GM12878 (cell line): ENCODE data around the gene DPEP1. TPM values are rescaled to one million over a fixed set of nuclear protein-coding genes. Genes with fewer than 3 reads are reported as not detected.

Source experiments
- ATAC-seq: fragments of 200-7000 bp; cut with Tn5 transposase; 3 replicates; pipeline ENCODE4 v1.9.1; 2020; ENCODE audit warnings: mild to moderate bottlenecking, moderate library complexity
- BruUV-seq: library from RNA; stranded (reverse); fragments of 400-500 nt; replicated peaks from 2 replicates; lab custom pipeline; 2021; lab: Mats Ljungman, UMichigan
- CTCF ChIA-PET: fragments of 300-600 bp; sonication (Branson Sonifier 250); formaldehyde crosslinking; extraction: SDS; loops from one replicate; lab custom pipeline; 2021; ENCODE audit warnings: inconsistent platforms; lab: Yijun Ruan, JAX
- POLR2A ChIA-PET: fragments of 350-600 bp; formaldehyde crosslinking; extraction: SDS; loops from one replicate; lab custom pipeline; 2021; ENCODE audit warnings: inconsistent platforms; lab: Charles Lee
- RAD21 ChIA-PET: fragments of 300-600 bp; sonication (Branson Sonifier 250); formaldehyde crosslinking; loops from one replicate; lab custom pipeline; 2023; ENCODE audit warnings: antibody characterized with exemption; ENCODE audit not compliant: unreplicated experiment; lab: Charles Lee
- SMC1A ChIA-PET: fragments of 300-600 bp; sonication (Branson Sonifier 250); formaldehyde crosslinking; loops from one replicate; lab custom pipeline; 2023; ENCODE audit not compliant: unreplicated experiment, uncharacterized antibody; lab: Charles Lee
- DNase-seq: peaks from one replicate; pipeline ENCODE4 v3.0.0-alpha.2; 2011; ENCODE audit warnings: low read depth, low spot score
- FAIRE-seq: peaks from 3 replicates; lab custom pipeline; 2011; peaks lifted over from hg19 to GRCh38; lab: Jason Lieb, UNC
- H2AFZ ChIP-seq: 2 replicates; pipeline ENCODE4 v1.6.0; 2011; ENCODE audit warnings: low read depth, low read length, control low read depth; ENCODE audit not compliant: control insufficient read depth
- H3K27ac ChIP-seq: 2 replicates; pipeline ENCODE4 v1.5.1; 2011; ENCODE audit warnings: control low read depth; ENCODE audit not compliant: control insufficient read depth, insufficient read depth
- H3K27me3 ChIP-seq, 2 experiments: replicated peaks in 1 of 2; 2 replicates each; pipeline versions ENCODE4 v1.6.0 to v1.6.1; 2011; ENCODE audit warnings: low read length in 1 of 2; ENCODE audit not compliant: control insufficient read depth in 2 of 2, insufficient read depth in 2 of 2
- H3K36me3 ChIP-seq, 2 experiments: 2 replicates each; pipeline ENCODE4 v1.5.1; 2011; ENCODE audit warnings: low read length in 1 of 2; ENCODE audit not compliant: control insufficient read depth in 2 of 2, insufficient read depth in 2 of 2
- H3K4me1 ChIP-seq: 2 replicates; pipeline ENCODE4 v1.6.1; 2011; ENCODE audit warnings: mild to moderate bottlenecking, low read length, moderate library complexity, mixed read lengths; ENCODE audit not compliant: control insufficient read depth, insufficient read depth
- H3K4me2 ChIP-seq: 2 replicates; pipeline ENCODE4 v1.6.0; 2011; ENCODE audit warnings: control low read depth; ENCODE audit not compliant: control insufficient read depth, insufficient read depth
- H3K4me3 ChIP-seq: fragments of 200-600 bp; sonication (generic); 2 replicates; pipeline ENCODE4 v1.5.1; 2016
- H3K79me2 ChIP-seq: 2 replicates; pipeline ENCODE4 v1.6.0; 2011; ENCODE audit warnings: low read length; ENCODE audit not compliant: control insufficient read depth, insufficient read depth
- H3K9ac ChIP-seq: 2 replicates; pipeline ENCODE4 v1.8.0; 2011; ENCODE audit warnings: low read length, control low read depth, mixed read lengths; ENCODE audit not compliant: control insufficient read depth, insufficient read depth
- H3K9me3 ChIP-seq: replicated peaks from 3 replicates; pipeline ENCODE4 v1.5.1; 2011; ENCODE audit warnings: mild to moderate bottlenecking, low read length; ENCODE audit not compliant: control insufficient read depth, insufficient read depth
- H4K20me1 ChIP-seq: 2 replicates; pipeline ENCODE4 v1.6.0; 2011; ENCODE audit not compliant: control insufficient read depth, insufficient read depth
- HCFC1 ChIP-seq: fragments of 150-350 bp; IDR thresholded peaks from 2 replicates; pipeline ENCODE4 v1.6.1; 2014; ENCODE audit warnings: low read length
- SPI1 ChIP-seq: IDR thresholded peaks from 2 replicates; pipeline ENCODE4 v1.6.1; 2011; ENCODE audit warnings: low read depth, mild to moderate bottlenecking, low read length, moderate library complexity, borderline replicate concordance; ENCODE audit not compliant: insufficient read depth
- WGBS: methylation state at CpG from one replicate; pipeline ENCODE4 v1.1.6; 2016; ENCODE audit warnings: low lambda C conversion rate; ENCODE audit not compliant: insufficient replicate concordance, insufficient coverage; ENCODE audit errors: missing lambda C conversion rate; 5-methylcytosine and 5-hydroxymethylcytosine counted together
- in situ Hi-C: fragments of 300-500 bp; cut with MboI; formaldehyde crosslinking; loops from 9 replicates; pipeline ENCODE4 v1.14.3; 2018; ENCODE audit warnings: mixed read lengths
- intact Hi-C: fragments of 100-400 bp; cut with micrococcal nuclease; formaldehyde crosslinking; loops from one replicate; pipeline ENCODE4 v1.14.2; 2022; ENCODE audit not compliant: unreplicated experiment
- polyA plus RNA-seq, 11 experiments: library from polyadenylated mRNA; depleted of rRNA in 4 of 11; unstranded in 6 of 11; stranded (reverse) in 5 of 11; fragments of >200 nt; fragmentation: Nextera tagmentation in 4 of 11; fragmentation: Illumina TruSeq in 1 of 11; extraction: Ambion mirVana in 4 of 11; extraction: Trizol in 1 of 11; gene quantifications; 1 replicate in 1 of 11; 2 replicates in 10 of 11; pipeline versions ENCODE4 v1.2.1 to v1.2.3, GENCODE V29; 2011 to 2016; ENCODE audit warnings: inconsistent platforms in 2 of 11, missing spikeins in 2 of 11, low read depth in 1 of 11
- total RNA-seq, 4 experiments: library from RNA; depleted of rRNA in 3 of 4; stranded (reverse); fragments of >200 nt in 3 of 4; fragmentation: Illumina TruSeq in 1 of 4; extraction: Trizol in 1 of 4; gene quantifications; 2 replicates each; pipeline versions ENCODE4 v1.2.1 to v1.2.3, GENCODE V29; 2013 to 2021
- TF ChIP-seq, protein P1 (sequence below): fragments of 450-650 bp; IDR thresholded peaks from 2 replicates; pipeline ENCODE4 v1.6.1; 2017; ENCODE audit warnings: low read depth, mild to moderate bottlenecking, moderate library complexity
- TF ChIP-seq, protein P2 (sequence below): fragments of 450-650 bp; IDR thresholded peaks from 2 replicates; pipeline ENCODE4 v1.6.1; 2014; ENCODE audit warnings: mild to moderate bottlenecking
- TF ChIP-seq, protein P3 (sequence below): IDR thresholded peaks from 2 replicates; pipeline ENCODE4 v1.6.1; 2011; ENCODE audit warnings: borderline replicate concordance, low read depth, mild to moderate bottlenecking, moderate library complexity, low read length; ENCODE audit not compliant: insufficient read depth, poor library complexity, severe bottlenecking

DPEP1 gene
- total and polyA plus RNA-seq, 10 of the 15 experiments (the other 5 are each of a cell fraction or from before 2014, with no cell fraction given) = not detected

DNA sequence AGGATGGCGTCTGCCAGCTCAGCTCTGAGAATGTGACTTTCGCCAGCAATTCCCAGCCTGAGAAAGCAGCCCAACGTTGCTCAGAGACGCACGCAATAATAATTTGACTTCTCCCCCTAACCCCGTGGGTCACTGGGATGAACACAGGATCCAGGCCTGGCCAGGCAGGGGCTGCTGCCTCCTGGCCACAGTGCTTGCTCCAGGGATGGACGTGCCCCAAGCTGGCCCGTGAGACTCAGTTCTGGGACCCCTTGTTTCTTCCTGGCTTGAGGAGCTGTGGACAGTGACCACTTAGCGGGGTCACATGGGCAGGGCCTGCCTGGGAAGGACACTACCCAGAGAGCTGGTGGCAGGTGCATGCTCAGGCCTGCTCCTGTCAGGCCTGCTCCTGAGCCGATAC, 13.5 kb upstream of the DPEP1 start:
- no peaks in the 10 kb centered on the region; a peak in 1 of 4 replicates for H3K36me3 ChIP-seq
- SMC1A ChIA-PET = no interaction called here
- no peak overlapping the region for H2AFZ ChIP-seq
- ATAC-seq = no peak
- POLR2A ChIA-PET = no interaction called here
- H3K4me2 ChIP-seq = no peak overlapping the region
- H3K4me3 ChIP-seq = no peak overlapping the region
- H3K79me2 ChIP-seq = no peaks in the 10 kb centered on the region
- RAD21 ChIA-PET = interaction anchor here (1.0 to 1.4 kb wide), 2 partner anchors 41 to 100 kb away, joined by 3 to 5 read pairs; no protein-coding TSS in a partner anchor
- 75% methylated on average over 10 of the region's 10 CpGs for WGBS
- intact Hi-C loops = no loop called here
- no peaks in the 10 kb centered on the region for H3K27me3 ChIP-seq
- no peaks in the 10 kb centered on the region for H4K20me1 ChIP-seq
- H3K27ac ChIP-seq = no peak overlapping the region
- no peak overlapping the region for H3K9ac ChIP-seq
- BruUV-seq = no TSS peak
- no peak for FAIRE-seq
- no peak for TF ChIP-seq SPI1
- TF ChIP-seq, protein P1, sequence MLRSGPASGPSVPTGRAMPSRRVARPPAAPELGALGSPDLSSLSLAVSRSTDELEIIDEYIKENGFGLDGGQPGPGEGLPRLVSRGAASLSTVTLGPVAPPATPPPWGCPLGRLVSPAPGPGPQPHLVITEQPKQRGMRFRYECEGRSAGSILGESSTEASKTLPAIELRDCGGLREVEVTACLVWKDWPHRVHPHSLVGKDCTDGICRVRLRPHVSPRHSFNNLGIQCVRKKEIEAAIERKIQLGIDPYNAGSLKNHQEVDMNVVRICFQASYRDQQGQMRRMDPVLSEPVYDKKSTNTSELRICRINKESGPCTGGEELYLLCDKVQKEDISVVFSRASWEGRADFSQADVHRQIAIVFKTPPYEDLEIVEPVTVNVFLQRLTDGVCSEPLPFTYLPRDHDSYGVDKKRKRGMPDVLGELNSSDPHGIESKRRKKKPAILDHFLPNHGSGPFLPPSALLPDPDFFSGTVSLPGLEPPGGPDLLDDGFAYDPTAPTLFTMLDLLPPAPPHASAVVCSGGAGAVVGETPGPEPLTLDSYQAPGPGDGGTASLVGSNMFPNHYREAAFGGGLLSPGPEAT = no peak
- TF ChIP-seq, protein P2, sequence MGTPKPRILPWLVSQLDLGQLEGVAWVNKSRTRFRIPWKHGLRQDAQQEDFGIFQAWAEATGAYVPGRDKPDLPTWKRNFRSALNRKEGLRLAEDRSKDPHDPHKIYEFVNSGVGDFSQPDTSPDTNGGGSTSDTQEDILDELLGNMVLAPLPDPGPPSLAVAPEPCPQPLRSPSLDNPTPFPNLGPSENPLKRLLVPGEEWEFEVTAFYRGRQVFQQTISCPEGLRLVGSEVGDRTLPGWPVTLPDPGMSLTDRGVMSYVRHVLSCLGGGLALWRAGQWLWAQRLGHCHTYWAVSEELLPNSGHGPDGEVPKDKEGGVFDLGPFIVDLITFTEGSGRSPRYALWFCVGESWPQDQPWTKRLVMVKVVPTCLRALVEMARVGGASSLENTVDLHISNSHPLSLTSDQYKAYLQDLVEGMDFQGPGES = no peak
- DNase-seq = no peak
- in situ Hi-C loops = no loop called here
- CTCF ChIA-PET = interaction anchor here (1.0 to 2.0 kb wide), 5 partner anchors 25 to 264 kb away, joined by 3 to 6 read pairs (median 4); partner anchors contain the start of gene CPNE7
- no peaks in the 10 kb centered on the region for H3K4me1 ChIP-seq
- no peaks in the 10 kb centered on the region for H3K9me3 ChIP-seq

DNA sequence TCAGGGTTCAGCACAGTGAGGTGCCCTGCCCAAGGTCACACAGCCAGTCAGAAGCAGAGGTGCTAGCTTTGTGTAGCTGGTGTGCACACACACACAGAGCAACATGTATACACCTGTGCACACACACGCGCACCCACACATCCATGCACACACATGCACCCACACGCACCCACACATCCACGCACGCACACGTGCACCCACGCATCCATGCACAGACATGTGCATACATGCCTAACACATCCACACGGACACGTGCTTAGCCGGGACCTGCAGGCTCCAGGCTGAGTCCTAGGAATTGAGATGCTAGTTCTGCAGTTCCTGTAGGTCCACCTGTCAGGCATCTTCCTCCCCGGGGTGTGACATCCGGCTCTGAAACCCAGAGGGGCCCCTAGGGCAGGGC, 13.0 kb upstream of the DPEP1 start:
- no TSS peak for BruUV-seq
- Histone ChIP-seq H3K4me2 (no peak overlapping the region), H3K27me3 (no peaks in the 10 kb centered on the region), H3K9me3 (no peaks in the 10 kb centered on the region), H3K36me3 (no peaks in the 10 kb centered on the region; a peak in 1 of 4 replicates), H2AFZ (no peak overlapping the region), H3K9ac (no peak overlapping the region), H4K20me1 (no peaks in the 10 kb centered on the region), H3K4me1 (no peaks in the 10 kb centered on the region), H3K27ac (no peak overlapping the region), H3K79me2 (no peaks in the 10 kb centered on the region), H3K4me3 (no peak overlapping the region)
- no peak for DNase-seq
- ChIA-PET RAD21 (interaction anchor here (1.4 kb wide), 1 partner anchor 40 kb away, joined by 3 read pairs; no protein-coding TSS in a partner anchor), POLR2A (no interaction called here), CTCF (interaction anchor here (0.6 to 2.0 kb wide), 6 partner anchors 25 to 361 kb away, joined by 3 to 6 read pairs (median 4); partner anchors contain the start of gene CPNE7), SMC1A (no interaction called here)
- WGBS = 51% methylated on average over 12 of the region's 12 CpGs
- in situ Hi-C loops (no loop called here), intact Hi-C loops (no loop called here)
- TF ChIP-seq, protein P3, sequence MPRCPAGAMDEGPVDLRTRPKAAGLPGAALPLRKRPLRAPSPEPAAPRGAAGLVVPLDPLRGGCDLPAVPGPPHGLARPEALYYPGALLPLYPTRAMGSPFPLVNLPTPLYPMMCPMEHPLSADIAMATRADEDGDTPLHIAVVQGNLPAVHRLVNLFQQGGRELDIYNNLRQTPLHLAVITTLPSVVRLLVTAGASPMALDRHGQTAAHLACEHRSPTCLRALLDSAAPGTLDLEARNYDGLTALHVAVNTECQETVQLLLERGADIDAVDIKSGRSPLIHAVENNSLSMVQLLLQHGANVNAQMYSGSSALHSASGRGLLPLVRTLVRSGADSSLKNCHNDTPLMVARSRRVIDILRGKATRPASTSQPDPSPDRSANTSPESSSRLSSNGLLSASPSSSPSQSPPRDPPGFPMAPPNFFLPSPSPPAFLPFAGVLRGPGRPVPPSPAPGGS = peak; percentile 53
- no peak for TF ChIP-seq HCFC1
- FAIRE-seq = no peak
- ATAC-seq = no peak; the same call in 2 of the 3 replicates
